Activated CD4-positive, CD25-positive, alpha-beta regulatory T cell (primary cell): ENCODE data around the gene ZMPSTE24.
A peak's percentile ranks its signal among the peaks of the same experiment; 100 is the strongest.

Source experiments
- DNase-seq, 4 experiments: peaks; one replicate each; lab custom pipeline; 2025; lab: John Stamatoyannopoulos, UW

ZMPSTE24 gene

DNA sequence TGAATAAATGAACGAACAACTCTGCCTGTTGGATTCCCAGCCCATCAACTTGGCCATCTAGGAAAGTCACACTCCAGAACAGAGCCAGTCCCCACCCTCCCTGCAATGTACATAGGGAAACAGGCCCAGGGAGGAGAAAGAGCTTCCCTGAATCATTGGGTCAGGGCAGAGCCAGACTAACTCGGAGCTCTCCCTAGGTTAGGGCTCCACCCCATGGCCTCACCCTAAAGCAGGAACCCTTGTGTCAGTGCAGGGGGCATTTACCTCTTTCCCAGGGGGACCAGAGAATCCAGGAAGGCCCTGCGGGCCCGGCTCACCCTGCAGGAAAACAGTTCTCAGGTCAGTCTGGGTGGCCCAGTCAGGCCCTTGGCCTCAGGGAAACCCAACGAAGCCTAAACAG, 47.4 kb downstream of the ZMPSTE24 start:
- DNase-seq = no peak

- DNase-seq = no peak
Observed at GRCh38 chr1:40305871-40306270, 47.8 kb downstream of the ZMPSTE24 start.

GRCh38 chr1:40306296-40306695, 48.3 kb downstream of the ZMPSTE24 start:
- DNase-seq = no peak

DNA sequence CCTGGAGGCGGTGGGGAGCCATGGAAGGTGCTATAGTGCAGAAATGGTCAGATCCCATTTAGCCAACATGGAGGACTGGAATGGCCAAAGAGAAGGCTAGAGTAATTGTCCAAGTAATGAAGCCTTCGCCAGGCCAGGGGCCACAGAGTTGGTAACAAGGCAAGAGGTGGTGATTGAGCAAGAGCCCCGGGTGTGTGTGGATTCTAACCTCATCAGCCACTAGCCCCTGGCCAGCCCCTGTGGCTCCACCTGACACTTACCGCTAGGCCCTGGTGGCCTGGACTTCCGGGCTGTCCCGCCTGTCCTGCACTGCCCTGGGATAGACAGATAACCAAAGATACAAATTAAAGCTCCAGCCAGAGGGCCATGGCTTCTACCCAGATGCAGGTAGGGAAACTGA, 49.1 kb downstream of the ZMPSTE24 start:
- DNase-seq = no peak

- DNase-seq = no peak
Observed at GRCh38 chr1:40308036-40308727, 50.1 kb downstream of the ZMPSTE24 start.

DNA sequence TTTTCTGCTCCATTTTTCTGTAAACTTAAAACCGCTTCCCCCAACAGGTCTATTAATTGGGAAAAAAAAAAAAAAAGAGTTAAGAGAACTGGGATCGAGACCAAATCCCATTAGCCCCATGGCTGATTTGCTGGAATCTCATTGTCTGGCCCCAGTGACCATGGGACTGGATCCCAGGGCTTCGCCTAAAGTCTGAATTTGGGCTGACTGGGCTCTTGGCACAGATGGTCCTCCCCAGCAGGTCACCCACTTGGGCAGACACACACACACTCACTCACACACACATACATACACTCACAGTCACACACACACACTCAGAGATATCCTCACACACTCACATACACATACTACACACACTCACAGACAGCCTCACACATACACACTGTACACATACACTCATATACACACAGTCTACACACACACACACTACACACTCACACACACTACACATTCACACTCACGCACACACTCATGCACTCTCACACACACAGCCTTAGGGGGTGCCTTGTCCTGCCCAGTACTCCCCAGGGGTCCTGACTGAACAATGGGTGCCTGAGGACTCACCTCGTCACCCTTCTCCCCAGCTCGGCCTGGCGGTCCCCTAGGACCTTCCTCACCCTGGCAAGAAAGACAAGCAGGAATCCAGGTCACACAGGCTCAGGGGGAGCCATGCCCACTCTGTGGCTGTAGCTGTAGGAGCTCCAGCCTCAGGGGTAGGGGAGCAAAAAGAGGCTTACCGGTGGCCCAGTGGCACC, 51.5 kb downstream of the ZMPSTE24 start:
- DNase-seq = no peak

GRCh38 chr1:40310129-40310461, 52.1 kb downstream of the ZMPSTE24 start:
- DNase-seq = no peak

- no peak for DNase-seq
Observed at GRCh38 chr1:40310983-40311642, 53.1 kb downstream of the ZMPSTE24 start.

DNA sequence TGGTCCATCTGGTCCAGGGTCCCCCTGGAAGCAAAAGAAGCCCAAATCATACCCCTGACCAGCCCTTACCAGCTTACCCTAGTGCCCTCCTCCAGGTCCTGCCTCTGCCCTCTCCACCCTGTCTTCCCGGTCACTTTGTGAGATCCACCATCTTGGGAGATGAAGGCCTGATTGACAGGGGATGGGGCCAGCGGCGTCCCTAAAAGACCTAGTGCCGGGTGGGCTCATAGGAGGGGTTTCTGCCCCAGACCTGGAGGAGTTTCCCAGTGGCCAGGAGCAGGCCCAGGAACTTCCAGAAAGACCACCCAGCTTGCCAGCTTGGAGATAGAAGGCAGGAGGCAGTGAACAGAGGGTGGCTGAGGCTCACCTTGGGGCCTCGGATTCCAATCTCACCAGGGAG, 53.7 kb downstream of the ZMPSTE24 start:
- no peak for DNase-seq

- peak in 1 of 4 experiments; percentile 13 for DNase-seq
Observed at GRCh38 chr1:40312238-40313205, 54.5 kb downstream of the ZMPSTE24 start.

DNA sequence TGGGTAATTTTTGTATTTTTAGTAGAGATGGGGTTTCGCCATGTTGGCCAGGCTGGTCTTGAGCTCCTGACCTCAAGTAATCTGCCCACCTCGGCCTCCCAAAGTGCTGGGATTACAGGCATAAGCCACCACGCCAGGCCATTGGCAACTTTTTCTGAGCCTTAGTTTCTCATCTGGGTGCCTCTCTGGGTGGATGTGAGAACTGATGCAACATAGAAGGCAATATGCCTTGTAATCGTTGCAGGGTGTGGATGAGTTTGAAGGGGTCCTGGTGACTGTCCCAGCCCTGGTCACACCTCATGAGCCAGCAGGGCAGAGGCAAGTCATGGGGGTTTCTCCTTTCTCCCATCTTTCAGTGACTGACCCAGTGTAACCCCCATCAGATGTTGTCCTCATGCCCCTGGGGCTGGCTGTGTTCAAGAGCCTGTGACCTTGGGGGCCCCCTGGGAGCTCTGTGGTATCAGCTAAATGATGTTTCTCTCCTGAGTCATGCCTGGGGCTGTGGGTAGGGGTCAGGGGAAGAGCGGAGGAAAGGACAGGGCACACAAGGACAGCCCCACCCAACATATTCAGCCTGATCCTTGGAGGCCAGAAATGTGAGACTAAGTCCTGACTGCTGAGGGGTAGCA, 55.4 kb downstream of the ZMPSTE24 start:
- DNase-seq = no peak

- DNase-seq = no peak
Observed at GRCh38 chr1:40313958-40314720, 56.1 kb downstream of the ZMPSTE24 start.

- DNase-seq = no peak
Observed at GRCh38 chr1:40314721-40315238, 56.7 kb downstream of the ZMPSTE24 start.

DNA sequence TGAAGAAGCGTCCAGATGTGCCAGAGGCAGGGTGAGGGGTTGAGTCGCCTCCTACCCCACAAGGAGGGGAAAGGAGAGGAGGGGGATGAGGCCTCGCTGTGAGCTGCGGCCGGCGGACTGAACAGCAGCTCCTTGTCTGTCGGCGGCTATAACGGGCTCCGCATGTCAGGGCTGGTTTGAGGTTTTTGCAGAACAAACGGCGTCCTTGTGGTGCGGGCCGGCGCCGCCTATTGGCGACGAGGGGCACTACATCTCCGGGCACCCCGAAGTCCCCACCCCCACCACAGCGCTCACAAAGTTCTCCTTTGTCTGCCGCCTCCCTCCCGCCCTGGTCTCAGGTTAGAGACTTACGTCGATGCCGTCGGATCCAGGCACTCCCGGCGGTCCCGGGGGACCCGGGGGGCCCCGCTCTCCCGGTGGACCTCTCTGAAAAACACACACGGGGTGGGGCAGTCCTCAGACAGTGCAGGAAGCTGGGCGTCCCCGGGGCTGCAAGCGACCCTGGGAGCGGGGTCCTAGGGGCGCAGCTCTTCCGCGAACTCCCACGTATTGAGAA, 57.3 kb downstream of the ZMPSTE24 start:
- peak; percentile 67 to 77 (median 73) for DNase-seq

GRCh38 chr1:40315795-40316594, 58.0 kb downstream of the ZMPSTE24 start:
- no peak for DNase-seq

DNA sequence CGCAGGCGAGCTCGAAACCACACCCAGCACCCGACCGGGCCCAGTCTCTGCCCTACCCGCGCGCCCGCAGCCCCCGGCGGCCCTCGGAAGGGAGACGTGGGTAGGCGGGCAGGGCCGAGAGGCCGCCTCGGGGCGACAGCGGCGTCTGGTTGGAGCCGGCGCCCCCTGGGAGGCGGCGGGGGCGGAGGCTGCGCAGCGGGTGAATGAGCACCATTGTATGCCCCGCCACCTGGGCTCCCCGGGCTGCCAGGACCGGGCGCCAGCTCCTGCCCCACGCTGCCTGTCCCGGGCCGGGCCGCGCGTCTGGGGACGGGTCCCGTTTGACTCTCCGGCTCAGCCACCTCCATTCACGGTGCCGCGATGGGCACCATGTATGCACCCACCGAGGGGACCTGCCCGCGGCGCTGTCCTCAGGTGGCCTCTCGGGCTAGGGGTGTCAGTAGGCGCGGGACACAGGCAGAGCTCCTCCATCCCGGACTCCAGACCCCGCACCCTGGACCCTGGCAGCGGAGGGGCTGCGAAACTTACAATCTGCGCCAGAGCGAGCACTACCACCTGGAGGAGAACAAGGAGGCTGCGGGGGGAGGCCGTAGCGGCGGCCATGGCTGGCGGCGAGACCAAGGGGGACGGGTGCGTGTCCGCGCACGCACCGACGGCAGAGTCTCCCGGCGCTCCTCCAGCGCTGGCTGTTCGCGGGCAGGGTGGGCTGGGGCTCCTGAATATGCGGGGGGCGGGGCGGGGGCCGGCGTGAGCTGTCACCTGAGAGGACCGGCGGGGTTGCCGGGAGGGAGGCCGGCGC, 58.8 kb downstream of the ZMPSTE24 start, which contains the start of gene COL9A2:
Gene COL9A2, minus strand, starts transcription at position 692 of the 799 bp plus-strand sequence. Its CDS starts 89 bp downstream, at position 603.
- DNase-seq = peak; percentile 17 to 41 (median 30)

- DNase-seq = no peak
Observed at GRCh38 chr1:40317394-40318074, 59.5 kb downstream of the ZMPSTE24 start.

GRCh38 chr1:40318476-40318875, 60.4 kb downstream of the ZMPSTE24 start:
- DNase-seq = no peak
